Measurements from ENCODE around the gene TCEAL9. TPM values are rescaled to one million over a fixed set of nuclear protein-coding genes. Genes with fewer than 3 reads are reported as not detected.

Gene TCEAL9
- total and polyA plus RNA-seq, 12 donors: 14.8 to 56.9 (median 24.8) TPM

GRCh38 chrX:103343105-103343504 is 13.2 kb upstream of the TCEAL9 start:
- no peaks in the 10 kb centered on the region for H3K4me1 ChIP-seq
- 2 to 3% methylated on average over 2 of the region's 2 CpGs for WGBS, 2 donors
- H3K4me3 ChIP-seq: no peak overlapping the region
- H3K27me3 ChIP-seq: peaks cover 0 to 44% (median 0%) of the 10 kb centered on the region in 7 donors
- H3K9me3 ChIP-seq: no peaks in the 10 kb centered on the region
- no peak overlapping the region for H3K27ac ChIP-seq
- peak in 1 of 2 donors; percentile 35 for DNase-seq
- no peaks in the 10 kb centered on the region for H3K36me3 ChIP-seq
- peak; percentile 47 to 77 (median 69) for TF ChIP-seq CTCF (IDR thresholded peaks at IDR 0.05)
- ATAC-seq: no peak
- intact Hi-C loops (cut with DNase I): loop anchor here in 7 of 10 donors (1.0 to 10.0 kb wide), 6 partner anchors 62 to 128 kb away; partner anchors contain the start of gene BEX4 (in 1 of the 7)

- ATAC-seq (peak in 1 of 8 donors; percentile 39), DNase-seq (no peak)
- no peak overlapping the region for H3K27ac ChIP-seq
- 52 to 69% methylated on average over 2 of the region's 2 CpGs for WGBS, 2 donors
- H3K4me3 ChIP-seq: no peak overlapping the region
- H3K36me3 ChIP-seq: no peaks in the 10 kb centered on the region
- H3K9me3 ChIP-seq: no peaks in the 10 kb centered on the region
- peaks cover 0 to 54% (median 0%) of the 10 kb centered on the region in 7 donors for H3K27me3 ChIP-seq
- intact Hi-C loops (cut with DNase I): loop anchor here in 3 of 10 donors (5.0 to 10.0 kb wide), 3 partner anchors 60 to 130 kb away; partner anchors contain the start of gene BEX4 (in 1 of the 3)
- no peaks in the 10 kb centered on the region for H3K4me1 ChIP-seq
- TF ChIP-seq CTCF (IDR thresholded peaks at IDR 0.05): no peak
Observed at GRCh38 chrX:103344606-103345005, 11.7 kb upstream of the TCEAL9 start.

GRCh38 chrX:103347682-103348397 is 8.5 kb upstream of the TCEAL9 start:
- no peak overlapping the region for H3K4me3 ChIP-seq
- no peak for TF ChIP-seq CTCF (IDR thresholded peaks at IDR 0.05)
- intact Hi-C loops (cut with DNase I): loop anchor here in 3 of 10 donors (2.0 to 10.0 kb wide), 3 partner anchors 57 to 133 kb away; partner anchors contain the start of gene BEX4 (in 1 of the 3)
- H3K27ac ChIP-seq: no peak overlapping the region
- DNase-seq: no peak
- H3K9me3 ChIP-seq: no peaks in the 10 kb centered on the region
- H3K4me1 ChIP-seq: no peaks in the 10 kb centered on the region
- 39 to 60% methylated on average over 29 of the region's 29 CpGs for WGBS, 2 donors
- ATAC-seq: no peak
- no peaks in the 10 kb centered on the region for H3K36me3 ChIP-seq
- H3K27me3 ChIP-seq: peaks cover 0 to 63% (median 0%) of the 10 kb centered on the region in 7 donors

- no peak for TF ChIP-seq CTCF (IDR thresholded peaks at IDR 0.05)
- intact Hi-C loops (cut with DNase I): loop anchor here in 1 of 10 donors (10.0 kb wide), 1 partner anchor 1752 kb away; no protein-coding TSS in a partner anchor
- 1 to 2% methylated on average over 13 of the region's 13 CpGs for WGBS, 2 donors
- peak overlapping the region; percentile 70 to 92 (median 86) for H3K27ac ChIP-seq
- DNase-seq (peak; percentile 18 to 20), ATAC-seq (peak; percentile 65 to 93 (median 84))
- peaks cover 0 to 10% (median 0%) of the 10 kb centered on the region in 9 donors for H3K4me1 ChIP-seq
- no peaks in the 10 kb centered on the region for H3K9me3 ChIP-seq
- peaks cover 0 to 30% (median 0%) of the 10 kb centered on the region in 7 donors for H3K27me3 ChIP-seq
- peak overlapping the region; percentile 51 to 84 (median 72) for H3K4me3 ChIP-seq
- H3K36me3 ChIP-seq: peaks cover 0 to 11% (median 0%) of the 10 kb centered on the region in 9 donors
Observed at GRCh38 chrX:103356858-103357257, 552 bp downstream of the TCEAL9 start.
